ENCODE measurements around the gene FREM2.

Gene FREM2

DNA sequence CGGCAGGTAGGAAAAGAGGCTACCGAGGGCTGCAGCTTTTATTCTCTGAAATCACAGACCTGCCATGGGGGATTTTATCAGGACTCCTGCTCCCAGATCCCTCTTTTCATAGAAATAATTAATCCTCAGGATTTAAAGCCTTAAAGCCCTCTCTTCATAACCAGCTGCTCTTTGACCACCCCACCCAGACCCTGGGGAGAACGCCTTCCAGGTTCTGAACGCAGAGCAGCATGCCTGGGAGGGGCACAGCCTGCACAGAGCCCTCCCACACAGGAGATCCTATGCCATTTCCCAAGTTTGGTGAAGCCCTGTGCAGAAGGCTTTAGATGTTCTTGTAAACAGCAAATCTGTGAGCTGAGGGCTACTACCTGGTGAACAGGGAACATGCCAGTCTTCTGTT lies 212.7 kb downstream of the FREM2 start:
- DNase-seq (ENCODE audit: low read depth in 1 of 2, low spot score in 1 of 2), result no peak
- in situ Hi-C loops (cut with HindIII; ENCODE audit: low pct_unique_long_range_greater_than_20kb, low sequenced_read_pairs), result no loop called here
- no peak for TF ChIP-seq JUND (IDR thresholded peaks at IDR 0.05; ENCODE audit: low read depth)

DNA sequence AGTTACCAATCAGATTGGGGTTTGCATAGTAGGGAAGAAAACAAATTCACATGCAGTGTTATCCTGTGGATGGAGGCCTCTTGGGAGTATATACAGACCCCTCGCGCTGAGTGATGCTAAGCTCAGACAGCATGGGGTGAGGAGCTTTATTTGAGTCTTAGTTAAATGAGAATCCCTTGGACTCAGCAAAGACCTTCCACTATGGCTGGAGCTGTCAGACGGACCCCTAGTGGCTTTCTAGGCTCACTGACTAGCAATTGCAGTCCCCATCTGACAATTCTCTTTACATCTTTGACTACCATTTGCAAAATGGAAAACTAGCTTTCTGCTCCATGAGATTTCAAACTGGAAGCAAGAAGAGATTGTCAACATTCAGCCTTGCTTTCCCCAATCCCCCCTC lies 213.3 kb downstream of the FREM2 start:
- DNase-seq (ENCODE audit: low read depth in 1 of 2, low spot score in 1 of 2), result no peak
- in situ Hi-C loops (cut with HindIII; ENCODE audit: low pct_unique_long_range_greater_than_20kb, low sequenced_read_pairs), result no loop called here

DNA sequence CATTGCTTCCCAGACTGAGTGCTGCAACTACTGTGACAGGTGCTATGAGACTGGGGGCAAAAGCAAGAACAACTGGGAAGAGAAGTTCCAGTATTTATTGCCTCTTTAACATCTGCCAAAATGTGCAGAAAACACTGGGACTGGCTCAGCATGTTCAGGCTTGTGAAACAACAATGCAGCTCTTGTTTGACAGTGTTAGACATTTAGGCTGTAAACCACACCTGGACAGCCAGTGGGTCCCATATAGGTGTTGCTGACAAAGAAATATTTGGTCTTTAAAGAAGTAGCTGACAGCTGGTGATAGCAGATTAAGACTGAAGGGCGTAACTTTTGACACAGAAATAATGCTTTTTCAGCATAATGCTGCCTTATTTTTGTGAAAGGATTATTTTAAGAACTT lies 215.7 kb downstream of the FREM2 start:
- in situ Hi-C loops (cut with HindIII; ENCODE audit: low pct_unique_long_range_greater_than_20kb, low sequenced_read_pairs), result no loop called here
- DNase-seq (ENCODE audit: low read depth in 1 of 2, low spot score in 1 of 2), result no peak
- TF ChIP-seq JUND (IDR thresholded peaks at IDR 0.05; ENCODE audit: low read depth), result no peak

More for the DNA sequence above, 213.3 kb downstream of the FREM2 start:
- TF ChIP-seq JUND (IDR thresholded peaks at IDR 0.05; ENCODE audit: low read depth), result no peak

DNA sequence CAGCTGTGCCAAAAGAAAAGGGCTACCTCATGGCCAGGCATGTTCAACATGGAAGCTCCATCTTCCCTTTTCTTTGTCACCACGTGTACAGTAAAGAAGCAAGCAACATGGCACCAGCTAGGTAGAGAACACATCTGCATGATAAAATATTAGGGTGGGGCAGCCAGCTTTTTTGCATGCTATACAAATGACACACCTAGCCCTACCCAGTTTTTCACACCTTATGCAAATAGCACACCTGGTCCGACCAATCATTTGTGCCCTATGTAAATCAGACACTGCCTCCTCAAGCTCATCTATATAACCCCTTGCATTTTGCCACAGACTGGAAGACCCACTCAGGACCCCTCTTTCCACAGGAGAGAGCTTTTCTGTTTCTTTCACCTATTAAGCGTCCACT lies 218.2 kb downstream of the FREM2 start:
- in situ Hi-C loops (cut with HindIII; ENCODE audit: low pct_unique_long_range_greater_than_20kb, low sequenced_read_pairs), result no loop called here

DNA sequence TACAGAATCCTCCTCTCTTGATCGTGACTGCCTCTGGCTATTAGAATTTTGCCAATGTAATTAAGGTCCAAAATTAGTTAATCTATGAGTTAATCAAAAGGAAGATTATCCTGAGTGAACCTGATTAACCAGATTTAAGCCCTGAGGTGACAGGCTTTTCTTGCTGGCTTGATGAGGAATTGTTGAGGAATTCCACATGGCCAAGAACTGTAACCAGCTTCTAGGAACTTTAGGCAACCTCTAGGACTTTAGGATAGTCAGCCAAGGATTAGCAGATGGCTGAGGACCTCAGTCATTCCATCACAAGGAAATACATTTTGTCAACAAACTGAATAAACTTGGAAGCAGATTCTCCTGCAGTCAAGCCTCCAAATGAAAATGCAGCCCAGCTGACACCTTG lies 219.0 kb downstream of the FREM2 start:
- in situ Hi-C loops (cut with HindIII; ENCODE audit: low pct_unique_long_range_greater_than_20kb, low sequenced_read_pairs), result no loop called here
- TF ChIP-seq JUND (IDR thresholded peaks at IDR 0.05; ENCODE audit: low read depth), result peak; percentile 41; the same call in 1 of the 2 replicates
- peak; percentile 5 to 62 for DNase-seq (ENCODE audit: low read depth in 1 of 2, low spot score in 1 of 2)

More for the DNA sequence above, 218.2 kb downstream of the FREM2 start:
- no peak for TF ChIP-seq JUND (IDR thresholded peaks at IDR 0.05; ENCODE audit: low read depth)
- peak in 1 of 2 experiments; percentile 69 for DNase-seq (ENCODE audit: low read depth in 1 of 2, low spot score in 1 of 2)

DNA sequence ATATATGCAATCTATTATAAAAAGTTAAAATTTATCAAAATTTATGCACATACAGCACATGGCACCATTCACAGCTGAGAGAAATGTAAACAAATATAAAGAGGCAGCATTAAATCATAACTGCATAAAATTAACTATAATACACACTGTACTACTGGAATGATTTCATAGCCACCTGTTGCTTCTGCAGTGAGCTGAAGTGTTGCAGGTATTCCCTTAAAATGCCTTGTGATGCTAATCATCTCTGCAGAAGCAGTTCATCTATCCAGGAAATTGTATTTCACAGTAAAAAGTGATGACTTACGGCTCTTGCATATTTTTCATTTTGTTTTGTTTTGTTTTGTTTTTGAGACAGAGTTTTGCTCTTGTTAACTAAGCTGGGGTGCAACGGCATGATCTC lies 221.7 kb downstream of the FREM2 start:
- in situ Hi-C loops (cut with HindIII; ENCODE audit: low pct_unique_long_range_greater_than_20kb, low sequenced_read_pairs), result no loop called here
- no peak for DNase-seq (ENCODE audit: low read depth in 1 of 2, low spot score in 1 of 2)
- TF ChIP-seq JUND (IDR thresholded peaks at IDR 0.05; ENCODE audit: low read depth), result no peak

DNA sequence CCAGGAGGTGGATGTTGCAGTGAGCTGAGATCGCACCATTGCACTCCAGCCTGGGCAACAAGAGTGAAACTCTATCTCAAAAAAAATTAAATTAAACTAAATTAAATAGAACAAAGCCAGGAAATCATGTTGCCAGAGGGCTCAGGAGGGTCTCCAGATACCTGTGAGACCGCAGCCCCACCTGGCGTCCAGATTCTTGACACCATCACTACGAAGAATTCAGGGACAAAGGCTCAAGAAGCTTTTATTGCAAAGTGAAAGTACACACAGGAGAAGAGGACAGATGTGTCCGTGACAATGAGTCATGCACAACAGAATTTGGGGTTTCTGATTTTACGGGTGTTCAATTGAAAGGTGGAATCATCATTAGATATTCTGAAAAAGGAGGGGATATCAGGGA lies 227.2 kb downstream of the FREM2 start:
- in situ Hi-C loops (cut with HindIII; ENCODE audit: low pct_unique_long_range_greater_than_20kb, low sequenced_read_pairs), result no loop called here
- DNase-seq (ENCODE audit: low read depth in 1 of 2, low spot score in 1 of 2), result peak in 1 of 2 experiments; percentile 70
- no peak for TF ChIP-seq JUND (IDR thresholded peaks at IDR 0.05; ENCODE audit: low read depth)

DNA sequence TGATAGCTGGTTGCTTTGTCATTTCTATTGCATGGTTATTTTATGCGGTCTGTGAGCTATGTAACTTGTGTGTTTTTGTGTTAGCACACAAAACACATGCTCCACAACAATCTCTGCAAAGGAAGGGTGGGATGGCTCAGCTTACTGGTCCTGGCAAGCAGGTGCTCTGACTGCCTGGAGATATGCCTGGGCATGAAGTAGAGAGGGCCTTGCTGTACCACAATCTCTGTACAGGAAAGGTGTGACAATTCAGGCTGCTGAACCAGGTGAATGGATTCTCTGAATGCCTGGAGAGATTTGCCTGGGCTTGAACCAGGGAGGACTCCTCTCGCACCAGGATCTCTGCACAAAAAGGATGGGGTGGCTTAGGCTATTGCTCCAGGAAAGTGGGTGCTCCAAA lies 234.2 kb downstream of the FREM2 start:
- no peak for TF ChIP-seq JUND (IDR thresholded peaks at IDR 0.05; ENCODE audit: low read depth)
- in situ Hi-C loops (cut with HindIII; ENCODE audit: low pct_unique_long_range_greater_than_20kb, low sequenced_read_pairs), result no loop called here
- DNase-seq (ENCODE audit: low read depth in 1 of 2, low spot score in 1 of 2), result no peak

DNA sequence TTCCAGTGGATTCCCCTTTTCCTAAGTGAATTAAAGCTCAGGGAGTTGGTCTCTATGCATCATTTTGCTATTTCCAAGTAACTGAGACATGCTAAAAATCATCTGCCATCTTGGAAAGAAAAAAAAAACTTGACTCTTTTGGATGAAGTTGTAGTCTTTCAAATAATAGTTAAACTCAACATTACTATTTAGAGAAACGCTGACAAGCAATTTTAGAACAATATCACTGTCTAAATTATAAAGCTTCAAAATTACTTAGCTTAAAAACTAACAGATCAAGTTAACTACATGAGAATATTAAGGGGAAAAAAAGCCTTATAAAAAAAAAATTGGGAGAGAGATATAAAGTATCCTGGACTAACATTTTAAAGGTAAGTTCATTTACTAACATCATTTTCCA lies 235.3 kb downstream of the FREM2 start:
- TF ChIP-seq JUND (IDR thresholded peaks at IDR 0.05; ENCODE audit: low read depth), result no peak
- DNase-seq (ENCODE audit: low read depth in 1 of 2, low spot score in 1 of 2), result no peak
- in situ Hi-C loops (cut with HindIII; ENCODE audit: low pct_unique_long_range_greater_than_20kb, low sequenced_read_pairs), result no loop called here

DNA sequence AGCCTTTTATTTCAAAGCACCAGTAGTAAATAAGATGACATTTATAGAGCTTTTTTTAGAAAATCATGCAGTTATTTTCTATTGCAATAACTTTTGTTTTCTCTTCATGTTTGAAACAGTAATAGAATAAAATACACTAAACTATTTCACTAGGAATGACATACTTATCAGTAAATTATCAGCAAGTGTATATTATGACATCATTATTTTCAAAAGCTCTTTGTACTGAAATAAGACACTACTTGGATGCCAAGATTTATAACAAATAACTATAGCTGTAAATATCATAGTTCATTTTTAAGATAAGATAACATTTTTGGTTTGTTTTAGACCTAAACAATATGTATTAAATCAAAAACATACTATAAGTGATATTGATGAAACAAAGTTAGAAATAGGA lies 246.9 kb downstream of the FREM2 start:
- DNase-seq (ENCODE audit: low read depth in 1 of 2, low spot score in 1 of 2), result no peak
- in situ Hi-C loops (cut with HindIII; ENCODE audit: low pct_unique_long_range_greater_than_20kb, low sequenced_read_pairs), result no loop called here
- no peak for TF ChIP-seq JUND (IDR thresholded peaks at IDR 0.05; ENCODE audit: low read depth)
